AG10803 (cell line): ENCODE measurements around the gene SPECC1L.

Experiments
- DNase-seq: peaks from one replicate; pipeline ENCODE4 v3.0.0; 2010; ENCODE audit warnings: low read depth
- H3K4me3 ChIP-seq: 2 replicates; pipeline ENCODE4 v1.5.1; 2011; ENCODE audit warnings: mild to moderate bottlenecking, low read length, control low read depth
- TF ChIP-seq, protein P1 (sequence below): conservative IDR thresholded peaks from 2 replicates; pipeline ENCODE4 v1.5.1; 2011; ENCODE audit warnings: mild to moderate bottlenecking, low read length, control low read depth, inconsistent platforms

The SPECC1L gene

DNA sequence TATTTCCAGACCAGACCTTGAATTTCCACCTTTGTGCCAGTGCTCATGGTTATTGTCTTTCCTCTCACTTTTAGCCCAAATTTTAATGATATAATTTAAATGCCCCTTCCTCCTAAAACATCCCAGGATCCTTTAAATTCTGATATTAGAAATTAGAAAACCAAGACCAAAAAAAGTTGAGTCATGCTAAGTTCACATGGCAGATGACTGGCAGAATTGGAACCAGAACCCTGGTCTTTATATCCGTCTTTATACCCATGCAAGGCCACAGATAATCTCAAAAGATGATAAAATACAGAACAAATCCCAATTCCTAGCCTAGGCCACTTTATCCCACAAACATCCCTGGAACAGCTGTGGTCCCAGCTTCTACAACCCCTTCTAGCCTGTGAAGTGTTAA lies 183.2 kb downstream of the SPECC1L start:
- TF ChIP-seq, protein P1, sequence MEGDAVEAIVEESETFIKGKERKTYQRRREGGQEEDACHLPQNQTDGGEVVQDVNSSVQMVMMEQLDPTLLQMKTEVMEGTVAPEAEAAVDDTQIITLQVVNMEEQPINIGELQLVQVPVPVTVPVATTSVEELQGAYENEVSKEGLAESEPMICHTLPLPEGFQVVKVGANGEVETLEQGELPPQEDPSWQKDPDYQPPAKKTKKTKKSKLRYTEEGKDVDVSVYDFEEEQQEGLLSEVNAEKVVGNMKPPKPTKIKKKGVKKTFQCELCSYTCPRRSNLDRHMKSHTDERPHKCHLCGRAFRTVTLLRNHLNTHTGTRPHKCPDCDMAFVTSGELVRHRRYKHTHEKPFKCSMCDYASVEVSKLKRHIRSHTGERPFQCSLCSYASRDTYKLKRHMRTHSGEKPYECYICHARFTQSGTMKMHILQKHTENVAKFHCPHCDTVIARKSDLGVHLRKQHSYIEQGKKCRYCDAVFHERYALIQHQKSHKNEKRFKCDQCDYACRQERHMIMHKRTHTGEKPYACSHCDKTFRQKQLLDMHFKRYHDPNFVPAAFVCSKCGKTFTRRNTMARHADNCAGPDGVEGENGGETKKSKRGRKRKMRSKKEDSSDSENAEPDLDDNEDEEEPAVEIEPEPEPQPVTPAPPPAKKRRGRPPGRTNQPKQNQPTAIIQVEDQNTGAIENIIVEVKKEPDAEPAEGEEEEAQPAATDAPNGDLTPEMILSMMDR = no peak
- H3K4me3 ChIP-seq = no peak overlapping the region
- no peak for DNase-seq

DNA sequence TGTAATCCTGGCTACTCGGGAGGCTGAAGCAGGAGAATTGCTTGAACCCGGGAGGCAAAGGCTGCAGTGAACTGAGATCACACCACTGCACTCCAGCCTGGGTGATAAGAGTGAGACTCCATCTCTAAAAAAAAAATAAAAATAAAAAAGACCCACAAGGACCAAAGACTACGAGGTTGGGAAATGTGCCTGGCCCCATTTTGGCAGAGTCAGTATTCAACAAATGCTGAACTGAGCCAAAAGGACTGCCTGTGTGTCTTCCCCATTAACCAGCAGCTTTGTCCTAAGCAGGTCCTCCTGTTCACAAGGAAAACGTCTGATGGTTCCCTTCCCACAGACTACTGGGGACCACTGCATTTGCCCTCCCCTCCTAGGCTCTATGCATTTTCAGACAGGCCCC lies 184.4 kb downstream of the SPECC1L start:
- no peak for DNase-seq
- no peak overlapping the region for H3K4me3 ChIP-seq
- TF ChIP-seq, protein P1 = no peak

DNA sequence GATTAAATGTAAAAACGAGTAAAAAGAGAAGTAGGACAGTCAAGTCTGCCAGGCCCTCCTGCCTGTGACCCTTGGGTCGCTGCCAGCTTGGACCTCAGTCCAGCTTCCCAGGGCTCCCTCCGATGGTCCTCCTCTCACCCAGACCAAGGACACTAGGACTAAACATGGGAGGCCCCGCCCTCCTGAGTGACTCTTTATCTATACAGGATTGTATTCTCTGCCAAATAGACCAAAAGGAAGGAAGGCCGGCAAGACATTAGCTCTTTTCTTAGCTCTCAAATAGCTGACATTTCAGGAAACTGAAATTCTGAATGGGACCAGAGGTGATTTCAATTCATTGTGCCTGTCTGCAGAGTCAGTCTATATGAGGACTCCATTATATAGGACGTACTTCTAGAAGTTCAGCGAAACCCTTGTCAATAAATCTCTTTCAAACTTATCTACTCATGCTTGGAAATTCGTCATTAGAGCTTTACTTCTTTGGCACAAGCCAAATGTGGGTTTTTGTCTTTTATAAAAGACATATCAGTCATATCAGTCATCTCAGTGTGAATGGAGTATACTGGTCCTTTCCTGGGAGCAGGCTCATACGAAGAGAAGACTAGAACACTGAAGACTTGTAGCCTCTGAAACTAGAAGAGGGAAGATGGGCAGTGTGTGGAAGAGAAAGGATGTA lies 185.3 kb downstream of the SPECC1L start:
- no peak for DNase-seq
- TF ChIP-seq, protein P1 = no peak
- no peak overlapping the region for H3K4me3 ChIP-seq

DNA sequence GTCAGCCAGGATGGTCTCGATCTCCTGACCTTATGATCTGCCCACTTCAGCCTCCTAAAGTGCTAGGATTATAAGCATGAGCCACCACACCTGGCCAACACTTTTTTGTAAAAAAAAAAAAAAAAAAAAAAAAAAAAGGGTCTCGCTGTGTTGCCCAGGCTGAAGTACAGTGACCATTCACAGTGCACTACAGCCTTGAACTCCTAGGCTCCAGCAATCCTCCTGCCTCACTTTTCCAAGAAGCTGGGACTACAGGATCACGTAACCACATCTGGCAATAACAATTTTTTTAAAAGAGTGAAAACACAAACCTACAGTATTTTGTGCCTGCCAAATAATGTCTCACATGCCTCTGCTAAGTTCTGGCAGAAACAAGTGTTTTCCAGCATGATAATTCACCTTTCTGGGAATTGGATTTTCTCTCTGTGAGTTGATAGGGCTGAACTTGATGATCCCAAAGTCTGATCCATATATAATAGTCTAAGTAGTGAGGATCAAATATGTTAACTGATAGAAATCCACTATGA lies 187.3 kb downstream of the SPECC1L start:
- TF ChIP-seq, protein P1 = no peak
- DNase-seq = no peak
- no peak overlapping the region for H3K4me3 ChIP-seq

DNA sequence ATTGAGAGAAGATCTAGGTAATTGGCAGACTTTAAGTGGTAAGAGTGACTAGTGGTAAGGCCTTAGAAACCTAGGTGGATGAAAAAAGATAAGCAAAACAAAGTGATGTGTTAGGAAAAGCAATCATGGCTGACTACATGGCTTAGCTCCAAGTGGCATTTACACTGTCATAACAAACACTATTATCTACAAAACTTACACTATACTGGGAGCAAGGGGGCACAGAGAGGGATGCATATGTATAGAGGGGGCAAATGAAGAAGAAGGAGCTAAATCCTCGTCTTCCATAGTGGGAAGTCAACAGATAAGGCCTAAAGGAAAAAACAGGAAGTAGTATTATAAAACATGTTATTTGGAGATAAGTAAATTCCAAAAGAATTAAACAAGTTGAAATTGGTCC lies 189.3 kb downstream of the SPECC1L start:
- H3K4me3 ChIP-seq = no peak overlapping the region
- TF ChIP-seq, protein P1 = no peak
- no peak for DNase-seq

DNA sequence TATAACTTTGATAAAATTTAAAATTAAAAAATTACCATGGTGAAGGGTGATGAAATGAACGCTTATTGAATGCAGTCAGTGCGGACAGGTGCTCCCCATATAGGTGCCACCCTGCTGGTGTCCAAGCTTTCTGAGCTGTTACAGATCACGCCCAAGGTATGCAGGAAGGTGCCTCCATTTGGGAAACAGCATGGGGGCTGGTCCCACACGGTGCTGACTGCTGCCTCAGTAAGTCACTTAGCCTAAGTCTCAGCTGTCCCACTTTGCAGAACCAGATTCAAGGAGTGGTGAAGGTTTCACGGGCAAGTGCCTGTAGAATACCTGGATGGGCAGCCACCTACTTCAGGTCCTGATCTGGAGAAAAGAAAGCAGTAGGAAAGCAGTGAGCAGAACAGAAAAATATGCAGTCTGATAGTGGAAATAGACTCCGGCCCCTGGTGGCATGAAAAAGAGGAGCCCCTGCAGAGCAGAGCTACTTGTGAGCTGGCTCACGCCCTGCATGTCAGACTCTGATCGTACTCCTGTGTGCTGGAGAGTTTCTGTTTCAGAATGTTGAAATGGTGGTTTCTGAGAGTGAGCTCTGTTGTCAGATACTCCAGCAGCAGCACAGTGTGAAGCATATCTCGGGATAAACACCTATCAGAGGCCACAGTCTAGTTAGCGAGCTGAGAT lies 189.9 kb downstream of the SPECC1L start:
- TF ChIP-seq, protein P1 = no peak
- no peak for DNase-seq
- no peak overlapping the region for H3K4me3 ChIP-seq
